Hepatic stellate cell (primary cell): ENCODE measurements around the gene HSD17B12.

Experiments
- DNase-seq: peaks from one replicate; pipeline ENCODE4 v3.0.0; 2011; ENCODE audit warnings: low spot score

The HSD17B12 gene

GRCh38 chr11:43806976-43807375 lies 126.4 kb downstream of the HSD17B12 start:
- no peak for DNase-seq

DNA sequence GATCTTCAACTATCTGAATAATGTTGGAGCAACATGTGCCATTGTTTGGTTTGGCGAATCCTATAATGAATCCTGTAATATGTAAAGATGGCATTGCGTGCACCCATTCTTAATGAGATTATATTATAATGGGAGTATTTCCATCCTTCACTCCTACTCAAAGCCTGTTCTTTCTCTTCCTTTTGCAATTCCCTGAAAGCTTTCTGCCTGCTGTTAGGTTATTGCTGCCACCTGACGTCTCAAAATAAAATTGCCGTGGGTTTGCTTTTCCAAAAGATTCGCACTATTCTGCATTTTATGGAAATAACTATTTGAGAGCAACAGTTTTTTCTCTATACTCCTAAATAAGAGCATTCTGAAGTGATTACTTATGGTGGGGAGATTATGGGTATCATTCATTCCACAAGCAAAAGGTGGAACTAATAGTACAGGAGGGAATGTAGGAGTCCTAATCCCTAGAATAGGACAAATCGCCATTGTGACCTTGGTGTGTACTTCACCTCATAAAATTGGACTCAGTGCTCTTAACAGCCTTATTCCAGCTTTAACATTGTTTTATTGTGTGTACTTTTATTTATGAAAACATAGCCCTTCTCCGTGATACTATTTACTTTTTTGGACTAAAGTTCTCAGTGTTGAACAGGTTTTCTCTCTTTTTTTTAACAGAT lies 130.5 kb downstream of the HSD17B12 start:
- DNase-seq, result no peak

GRCh38 chr11:43812471-43812870 lies 131.9 kb downstream of the HSD17B12 start:
- no peak for DNase-seq

- DNase-seq, result no peak
Observed at GRCh38 chr11:43818220-43818619, 137.7 kb downstream of the HSD17B12 start.

GRCh38 chr11:43819926-43820325 lies 139.4 kb downstream of the HSD17B12 start:
- DNase-seq, result no peak

GRCh38 chr11:43823316-43823715 lies 142.8 kb downstream of the HSD17B12 start:
- DNase-seq, result no peak

GRCh38 chr11:43823851-43824250 lies 143.3 kb downstream of the HSD17B12 start:
- no peak for DNase-seq

- no peak for DNase-seq
Observed at GRCh38 chr11:43825217-43825816, 144.8 kb downstream of the HSD17B12 start.

DNA sequence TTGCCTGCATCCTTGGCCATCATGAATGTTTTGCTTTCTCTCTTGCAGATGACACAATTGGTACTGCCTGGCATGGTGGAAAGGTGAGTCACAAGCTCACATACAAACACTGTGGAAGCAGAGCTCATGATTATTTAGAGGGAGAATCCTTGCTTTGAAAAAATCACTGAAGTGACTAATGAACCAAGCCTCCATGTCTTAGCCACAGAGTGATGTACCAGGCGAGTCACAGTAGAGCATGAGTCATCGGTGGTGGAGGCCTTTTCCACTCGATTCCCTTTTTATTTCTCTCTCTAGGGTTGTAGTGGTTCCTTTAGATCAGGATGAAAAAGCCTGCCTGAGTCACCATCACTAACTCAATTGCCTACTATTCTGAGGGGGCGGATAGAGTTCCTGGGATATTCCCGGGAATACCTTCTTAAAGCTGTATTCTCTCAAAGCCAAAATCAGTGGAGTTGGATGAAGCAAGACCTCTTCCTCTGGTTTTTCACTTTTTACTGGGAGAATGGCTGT lies 150.4 kb downstream of the HSD17B12 start:
- DNase-seq, result peak; percentile 81

GRCh38 chr11:43832536-43832935 lies 152.0 kb downstream of the HSD17B12 start:
- DNase-seq, result no peak

GRCh38 chr11:43833657-43834073 lies 153.1 kb downstream of the HSD17B12 start:
- DNase-seq, result peak; percentile 34

- no peak for DNase-seq
Observed at GRCh38 chr11:43834286-43834685, 153.7 kb downstream of the HSD17B12 start.

GRCh38 chr11:43835104-43835503 lies 154.6 kb downstream of the HSD17B12 start:
- DNase-seq, result no peak

- no peak for DNase-seq
Observed at GRCh38 chr11:43837879-43838278, 157.3 kb downstream of the HSD17B12 start.

DNA sequence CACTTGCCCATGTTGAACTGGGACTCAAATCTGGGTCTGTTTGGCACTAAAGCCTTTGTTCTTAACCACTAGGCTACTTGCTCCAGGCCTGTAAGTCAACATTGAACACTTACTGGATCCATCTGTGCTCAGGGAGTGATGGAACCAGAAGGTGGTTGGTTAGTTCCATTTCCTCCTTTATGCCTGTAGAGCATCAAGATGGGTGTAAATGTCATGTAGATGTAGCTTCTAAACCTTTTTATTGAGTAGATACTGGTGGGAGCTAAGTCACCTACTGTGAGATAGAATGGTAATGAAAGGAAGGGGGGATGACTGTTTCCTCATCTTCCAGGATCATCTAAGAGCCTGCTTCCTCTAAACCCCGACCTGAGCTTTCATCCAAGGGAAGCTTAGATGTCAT lies 161.5 kb downstream of the HSD17B12 start:
- no peak for DNase-seq

- DNase-seq, result no peak
Observed at GRCh38 chr11:43845816-43846215, 165.3 kb downstream of the HSD17B12 start.

DNA sequence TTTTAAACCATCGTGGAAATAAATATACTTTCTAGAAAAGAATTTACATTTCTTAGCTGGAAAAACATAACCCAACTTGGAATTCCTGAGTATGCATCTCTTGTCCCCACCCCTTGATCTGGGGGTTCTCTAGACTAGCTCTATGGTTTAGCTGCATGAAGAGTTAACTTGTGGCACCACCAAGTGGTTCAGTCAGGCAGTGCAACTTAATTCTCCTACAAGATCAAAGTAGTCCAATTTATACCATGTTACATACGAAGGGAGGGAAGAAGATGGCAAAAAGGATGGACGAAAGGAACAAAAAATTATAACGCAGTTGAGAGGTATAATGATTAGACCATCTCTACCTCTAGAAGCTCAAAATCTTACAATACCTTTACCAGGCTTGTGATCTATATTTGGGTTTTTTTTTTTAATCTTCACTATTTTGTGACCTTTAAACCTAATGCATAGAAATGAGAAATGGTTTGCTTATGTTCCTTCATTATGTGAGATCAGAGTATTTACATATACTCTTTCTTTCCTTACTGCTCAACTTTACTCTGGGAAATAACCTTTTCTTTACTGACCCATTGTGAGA lies 171.6 kb downstream of the HSD17B12 start:
- DNase-seq, result peak; percentile 66

DNA sequence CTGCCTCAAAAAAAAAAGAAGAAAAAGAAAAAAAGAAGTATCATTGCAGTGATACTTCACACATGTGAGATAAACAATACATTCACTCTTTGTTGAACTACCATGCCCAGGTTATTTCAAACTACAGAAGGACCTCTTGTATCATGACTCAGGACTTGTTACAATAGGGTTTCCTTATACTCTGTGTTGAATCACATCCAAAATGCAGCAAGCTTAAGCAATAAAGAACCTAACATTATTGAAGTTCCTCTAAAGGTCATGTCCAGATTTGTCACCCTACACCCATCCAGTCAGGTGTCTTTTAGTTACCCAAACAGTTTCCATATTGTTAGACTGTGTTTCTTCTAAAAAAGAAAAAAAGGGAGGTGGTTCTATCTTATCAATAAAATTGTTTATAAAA lies 173.2 kb downstream of the HSD17B12 start:
- no peak for DNase-seq

DNA sequence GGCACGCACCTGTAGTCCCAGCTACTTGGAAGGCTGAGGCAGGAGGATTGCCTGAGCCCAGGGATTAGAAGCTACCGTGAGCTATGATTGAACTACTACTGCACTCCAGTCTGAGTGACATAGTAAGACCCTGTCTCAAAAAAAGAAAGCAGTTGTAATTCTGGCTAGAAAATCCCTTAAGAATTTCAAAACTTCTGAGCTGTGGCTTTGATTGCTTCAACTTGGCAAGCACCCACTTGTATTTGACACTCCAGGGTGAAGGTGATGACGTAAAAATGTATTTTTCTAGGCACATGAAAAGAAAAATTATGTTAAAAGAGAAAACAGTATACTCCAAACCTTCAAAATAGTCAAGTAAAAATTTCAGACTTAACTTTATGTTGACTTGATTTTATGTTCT lies 176.5 kb downstream of the HSD17B12 start:
- no peak for DNase-seq

- no peak for DNase-seq
Observed at GRCh38 chr11:43861141-43861540, 180.6 kb downstream of the HSD17B12 start.

DNA sequence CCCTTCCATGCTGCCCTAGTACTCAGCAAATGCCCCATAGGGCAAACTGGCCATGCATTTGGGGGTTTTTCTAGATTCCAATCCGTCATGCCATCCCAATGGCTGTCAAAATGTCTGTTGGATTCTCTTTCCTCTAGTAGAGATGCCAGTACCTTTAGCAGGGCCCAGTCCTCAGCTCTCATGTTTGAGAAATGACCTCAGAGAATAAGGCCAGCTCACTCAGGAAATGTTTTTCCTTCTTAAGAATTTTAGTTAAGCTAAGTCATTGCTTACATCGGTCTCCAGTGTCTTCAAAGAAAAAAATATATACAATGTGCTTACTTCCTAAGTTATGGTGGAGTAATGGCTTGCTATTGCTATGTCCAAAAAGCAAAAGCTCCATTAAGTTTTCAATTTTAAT lies 186.0 kb downstream of the HSD17B12 start:
- no peak for DNase-seq

DNA sequence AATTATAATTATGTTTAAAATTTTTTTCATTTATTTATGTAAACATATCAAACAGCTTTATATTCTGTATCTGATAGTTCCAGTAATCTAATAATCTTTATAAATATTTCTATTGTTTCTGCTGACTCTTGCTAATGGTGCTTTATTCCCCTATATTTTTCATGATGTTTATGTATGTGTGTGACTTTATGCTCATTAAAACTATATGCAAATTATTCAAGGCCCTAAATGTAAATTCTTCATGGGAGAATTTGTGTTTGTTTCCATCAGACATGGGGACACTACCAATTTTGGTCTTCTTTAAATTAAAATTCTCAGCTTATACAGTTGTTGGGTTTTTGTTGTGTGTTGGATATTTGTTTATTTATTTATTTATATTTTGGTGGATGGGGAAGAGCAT lies 186.4 kb downstream of the HSD17B12 start:
- no peak for DNase-seq

GRCh38 chr11:43868852-43869567 lies 188.5 kb downstream of the HSD17B12 start:
- peak; percentile 31 for DNase-seq
